ENCODE results near the gene PDLIM1. TPM values are rescaled to one million over a fixed set of nuclear protein-coding genes. Genes with fewer than 3 reads are reported as not detected.
A peak's percentile ranks its signal among the peaks of the same experiment; 100 is the strongest.

Gene PDLIM1
- total RNA-seq, 6 experiments from 2014 or later = 63.9 to 105 (median 82.1) TPM

DNA sequence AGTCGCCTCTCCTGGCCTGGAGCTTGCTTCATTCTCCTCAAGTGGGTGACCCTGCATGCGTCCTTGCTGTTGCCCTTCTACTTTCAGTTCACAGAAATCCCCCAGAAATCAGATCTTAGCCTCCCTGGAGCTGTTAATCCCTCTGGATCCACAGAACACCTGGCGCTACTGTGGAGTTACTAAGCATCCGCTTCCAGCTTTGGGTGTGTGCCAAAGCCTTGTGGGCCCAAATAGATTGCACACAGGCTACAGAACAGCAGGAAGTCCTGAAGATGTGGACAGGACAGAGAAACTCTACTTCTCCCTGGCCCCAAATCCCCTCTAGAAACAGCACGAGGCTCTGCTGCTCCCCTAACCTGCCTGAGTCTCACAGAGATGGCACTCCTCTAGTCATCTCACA, 36.6 kb upstream of the PDLIM1 start:
- intact Hi-C loops (cut with DNase I) = no loop called here
- TF ChIP-seq, protein P1, sequence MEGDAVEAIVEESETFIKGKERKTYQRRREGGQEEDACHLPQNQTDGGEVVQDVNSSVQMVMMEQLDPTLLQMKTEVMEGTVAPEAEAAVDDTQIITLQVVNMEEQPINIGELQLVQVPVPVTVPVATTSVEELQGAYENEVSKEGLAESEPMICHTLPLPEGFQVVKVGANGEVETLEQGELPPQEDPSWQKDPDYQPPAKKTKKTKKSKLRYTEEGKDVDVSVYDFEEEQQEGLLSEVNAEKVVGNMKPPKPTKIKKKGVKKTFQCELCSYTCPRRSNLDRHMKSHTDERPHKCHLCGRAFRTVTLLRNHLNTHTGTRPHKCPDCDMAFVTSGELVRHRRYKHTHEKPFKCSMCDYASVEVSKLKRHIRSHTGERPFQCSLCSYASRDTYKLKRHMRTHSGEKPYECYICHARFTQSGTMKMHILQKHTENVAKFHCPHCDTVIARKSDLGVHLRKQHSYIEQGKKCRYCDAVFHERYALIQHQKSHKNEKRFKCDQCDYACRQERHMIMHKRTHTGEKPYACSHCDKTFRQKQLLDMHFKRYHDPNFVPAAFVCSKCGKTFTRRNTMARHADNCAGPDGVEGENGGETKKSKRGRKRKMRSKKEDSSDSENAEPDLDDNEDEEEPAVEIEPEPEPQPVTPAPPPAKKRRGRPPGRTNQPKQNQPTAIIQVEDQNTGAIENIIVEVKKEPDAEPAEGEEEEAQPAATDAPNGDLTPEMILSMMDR (IDR thresholded peaks at IDR 0.05) = no peak
- TF ChIP-seq POLR2A (IDR thresholded peaks at IDR 0.05) = no peak
- H3K4me1 ChIP-seq = peaks cover 0 to 32% (median 13%) of the 10 kb centered on the region in 4 donors
- H3K27ac ChIP-seq = peak overlapping the region in 1 of 3 donors; percentile 11
- no peaks in the 10 kb centered on the region for H3K27me3 ChIP-seq
- 53% methylated on average over 2 of the region's 5 CpGs for WGBS (ENCODE audit: insufficient coverage, low coverage, low lambda C conversion rate, missing lambda C conversion rate)
- no peaks in the 10 kb centered on the region for H3K9me3 ChIP-seq
- H3K36me3 ChIP-seq = peaks cover 0 to 7% (median 2%) of the 10 kb centered on the region in 4 donors
- peak; percentile 50 to 62 (median 58) for ATAC-seq
- H3K4me3 ChIP-seq = no peak overlapping the region
- peak in 2 of 3 donors; percentile 62 for DNase-seq

DNA sequence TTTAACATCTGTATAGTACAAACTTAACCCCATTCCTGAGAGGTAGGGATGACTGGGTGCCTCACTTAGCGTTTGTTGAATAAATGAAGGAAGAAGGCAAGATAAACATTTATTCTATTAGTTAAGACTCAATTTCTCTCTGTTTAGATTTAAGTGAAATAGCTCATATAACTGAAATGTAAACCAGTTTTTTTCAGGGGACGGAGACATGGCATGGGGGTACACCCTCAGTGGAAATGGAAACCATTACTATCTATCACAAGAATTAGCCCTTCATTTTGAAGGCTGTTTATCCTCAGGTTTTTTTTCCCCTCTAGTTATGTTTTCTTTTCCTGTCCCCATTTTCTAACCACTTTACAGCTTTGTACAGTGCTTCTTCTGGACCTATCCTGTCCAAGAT, 35.6 kb upstream of the PDLIM1 start:
- ATAC-seq (no peak), DNase-seq (no peak)
- H3K27me3 ChIP-seq = no peaks in the 10 kb centered on the region
- intact Hi-C loops (cut with DNase I) = no loop called here
- H3K36me3 ChIP-seq = peaks cover 0 to 15% (median 8%) of the 10 kb centered on the region in 4 donors
- no peaks in the 10 kb centered on the region for H3K9me3 ChIP-seq
- H3K4me1 ChIP-seq = peaks cover 0 to 28% (median 9%) of the 10 kb centered on the region in 4 donors
- 91% methylated on average over 2 of the region's 2 CpGs for WGBS (ENCODE audit: insufficient coverage, low coverage, low lambda C conversion rate, missing lambda C conversion rate)
- no peak overlapping the region for H3K4me3 ChIP-seq
- no peak overlapping the region for H3K27ac ChIP-seq
- TF ChIP-seq, protein P1 (IDR thresholded peaks at IDR 0.05) = no peak
- TF ChIP-seq POLR2A (IDR thresholded peaks at IDR 0.05) = no peak

DNA sequence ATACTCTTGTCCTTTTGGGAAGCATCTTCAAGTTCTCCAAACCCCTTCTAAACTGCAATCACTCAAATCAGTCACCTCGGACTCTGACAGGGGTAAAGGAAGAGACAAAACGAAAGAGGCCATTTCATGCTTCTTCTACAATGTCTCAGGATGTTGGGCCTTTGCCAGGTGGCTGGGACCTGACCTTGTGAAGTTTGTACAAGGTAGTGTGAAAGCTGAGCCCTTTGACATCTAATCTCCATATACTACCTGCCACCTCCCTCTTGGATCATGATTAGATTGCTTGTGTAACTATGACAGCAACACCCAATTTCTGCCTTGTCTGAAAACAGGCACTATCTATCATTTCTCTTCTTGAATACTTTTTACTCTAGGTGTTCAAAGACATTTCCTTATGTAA, 35.1 kb upstream of the PDLIM1 start:
- TF ChIP-seq POLR2A (IDR thresholded peaks at IDR 0.05) = no peak
- no peaks in the 10 kb centered on the region for H3K9me3 ChIP-seq
- 92% methylated on average over 2 of the region's 2 CpGs for WGBS (ENCODE audit: insufficient coverage, low coverage, low lambda C conversion rate, missing lambda C conversion rate)
- H3K27ac ChIP-seq = no peak overlapping the region
- no peak for DNase-seq
- peaks cover 0 to 23% (median 7%) of the 10 kb centered on the region in 4 donors for H3K4me1 ChIP-seq
- H3K27me3 ChIP-seq = no peaks in the 10 kb centered on the region
- intact Hi-C loops (cut with DNase I) = no loop called here
- no peak overlapping the region for H3K4me3 ChIP-seq
- peaks cover 0 to 17% (median 11%) of the 10 kb centered on the region in 4 donors for H3K36me3 ChIP-seq
- ATAC-seq = no peak

- H3K27me3 ChIP-seq = no peaks in the 10 kb centered on the region
- no peak overlapping the region for H3K4me3 ChIP-seq
- ATAC-seq = peak; percentile 39 to 83 (median 50)
- intact Hi-C loops (cut with DNase I) = no loop called here
- H3K4me1 ChIP-seq = peaks cover 0 to 11% (median under 1%) of the 10 kb centered on the region in 4 donors
- WGBS (ENCODE audit: insufficient coverage, low coverage, low lambda C conversion rate, missing lambda C conversion rate) = 71% methylated on average over 11 of the region's 11 CpGs
- H3K27ac ChIP-seq = no peak overlapping the region
- no peak for DNase-seq
- H3K9me3 ChIP-seq = no peaks in the 10 kb centered on the region
- no peak for TF ChIP-seq POLR2A (IDR thresholded peaks at IDR 0.05)
- TF ChIP-seq, protein P1 (IDR thresholded peaks at IDR 0.05) = no peak
- H3K36me3 ChIP-seq = peaks cover 0 to 19% (median 11%) of the 10 kb centered on the region in 4 donors
Measured at GRCh38 chr10:95324436-95325268, 33.8 kb upstream of the PDLIM1 start.
